Measurements from ENCODE around the gene RUVBL2. TPM values are rescaled to one million over a fixed set of nuclear protein-coding genes. Genes with fewer than 3 reads are reported as not detected.
"Not testable (repeated sequence)": the region's sequence is repeated elsewhere in the genome, so short reads cannot be mapped to it uniquely, and the experiment has no call there.

The RUVBL2 gene
- total and polyA plus RNA-seq, 4 donors: 29.6 to 80.1 (median 49.6) TPM

- peak overlapping the region; percentile 59 to 61 (median 59) for H3K4me3 ChIP-seq (ENCODE audit: low read depth in 1 of 3, low read length in 3 of 3)
- no peak overlapping the region for H3K9ac ChIP-seq (ENCODE audit: low read depth in 1 of 2, low read length in 2 of 2)
- peak; percentile 65 for DNase-seq (ENCODE audit: low spot score)
- H3K9me3 ChIP-seq (ENCODE audit: control insufficient read depth in 4 of 4, low read length in 3 of 4): no peaks in the 10 kb centered on the region
- no peak for TF ChIP-seq GABPA (IDR thresholded peaks at IDR 0.05 in 1 of 2, conservative IDR thresholded peaks at IDR 0.05 in 1 of 2)
- TF ChIP-seq REST (IDR thresholded peaks at IDR 0.05): no peak
- TF ChIP-seq, protein P1, sequence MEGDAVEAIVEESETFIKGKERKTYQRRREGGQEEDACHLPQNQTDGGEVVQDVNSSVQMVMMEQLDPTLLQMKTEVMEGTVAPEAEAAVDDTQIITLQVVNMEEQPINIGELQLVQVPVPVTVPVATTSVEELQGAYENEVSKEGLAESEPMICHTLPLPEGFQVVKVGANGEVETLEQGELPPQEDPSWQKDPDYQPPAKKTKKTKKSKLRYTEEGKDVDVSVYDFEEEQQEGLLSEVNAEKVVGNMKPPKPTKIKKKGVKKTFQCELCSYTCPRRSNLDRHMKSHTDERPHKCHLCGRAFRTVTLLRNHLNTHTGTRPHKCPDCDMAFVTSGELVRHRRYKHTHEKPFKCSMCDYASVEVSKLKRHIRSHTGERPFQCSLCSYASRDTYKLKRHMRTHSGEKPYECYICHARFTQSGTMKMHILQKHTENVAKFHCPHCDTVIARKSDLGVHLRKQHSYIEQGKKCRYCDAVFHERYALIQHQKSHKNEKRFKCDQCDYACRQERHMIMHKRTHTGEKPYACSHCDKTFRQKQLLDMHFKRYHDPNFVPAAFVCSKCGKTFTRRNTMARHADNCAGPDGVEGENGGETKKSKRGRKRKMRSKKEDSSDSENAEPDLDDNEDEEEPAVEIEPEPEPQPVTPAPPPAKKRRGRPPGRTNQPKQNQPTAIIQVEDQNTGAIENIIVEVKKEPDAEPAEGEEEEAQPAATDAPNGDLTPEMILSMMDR (IDR thresholded peaks at IDR 0.05; ENCODE audit: low read depth, low read length, missing input control): no peak
- TF ChIP-seq NR2F2 (IDR thresholded peaks at IDR 0.05): no peak
- no peak for TF ChIP-seq YY1 (IDR thresholded peaks at IDR 0.05)
- TF ChIP-seq EGR1 (IDR thresholded peaks at IDR 0.05; ENCODE audit: low read depth in 2 of 2): no peak
- TF ChIP-seq HNF4G (IDR thresholded peaks at IDR 0.05): no peak
- no peaks in the 10 kb centered on the region for H3K27me3 ChIP-seq (ENCODE audit: control insufficient read depth in 4 of 4, insufficient read depth in 4 of 4, low read length in 3 of 4)
- peaks cover 0 to 22% (median 12%) of the 10 kb centered on the region in 4 donors for H3K4me1 ChIP-seq (ENCODE audit: control insufficient read depth in 4 of 4, insufficient read depth in 4 of 4, low read length in 3 of 4)
- no peaks in the 10 kb centered on the region for H3K36me3 ChIP-seq (ENCODE audit: control insufficient read depth in 4 of 4, insufficient read depth in 3 of 4, low read depth in 1 of 4, low read length in 3 of 4)
- no peak overlapping the region for H3K27ac ChIP-seq (ENCODE audit: low read depth in 1 of 2, low read length in 2 of 2)
- 2% methylated on average over 63 of the region's 63 CpGs for WGBS
Observed at GRCh38 chr19:49056101-49056901, 62.6 kb downstream of the RUVBL2 start.

GRCh38 chr19:49056902-49057596 is 63.4 kb downstream of the RUVBL2 start:
- Histone ChIP-seq H3K4me1 (ENCODE audit: control insufficient read depth in 4 of 4, insufficient read depth in 4 of 4, low read length in 3 of 4) (peaks cover 0 to 22% (median 12%) of the 10 kb centered on the region in 4 donors), H3K4me3 (ENCODE audit: low read depth in 1 of 3, low read length in 3 of 3) (peak overlapping the region in 2 of 3 donors; percentile 3 to 61)
- not testable (repeated sequence) for H3K27ac ChIP-seq (ENCODE audit: low read depth in 1 of 2, low read length in 2 of 2); DNase-seq (ENCODE audit: low spot score); H3K27me3 ChIP-seq (ENCODE audit: control insufficient read depth in 4 of 4, insufficient read depth in 4 of 4, low read length in 3 of 4); H3K36me3 ChIP-seq (ENCODE audit: control insufficient read depth in 4 of 4, insufficient read depth in 3 of 4, low read depth in 1 of 4, low read length in 3 of 4); H3K9me3 ChIP-seq (ENCODE audit: control insufficient read depth in 4 of 4, low read length in 3 of 4); H3K9ac ChIP-seq (ENCODE audit: low read depth in 1 of 2, low read length in 2 of 2)
- 7% methylated on average over 34 of the region's 34 CpGs for WGBS

DNA sequence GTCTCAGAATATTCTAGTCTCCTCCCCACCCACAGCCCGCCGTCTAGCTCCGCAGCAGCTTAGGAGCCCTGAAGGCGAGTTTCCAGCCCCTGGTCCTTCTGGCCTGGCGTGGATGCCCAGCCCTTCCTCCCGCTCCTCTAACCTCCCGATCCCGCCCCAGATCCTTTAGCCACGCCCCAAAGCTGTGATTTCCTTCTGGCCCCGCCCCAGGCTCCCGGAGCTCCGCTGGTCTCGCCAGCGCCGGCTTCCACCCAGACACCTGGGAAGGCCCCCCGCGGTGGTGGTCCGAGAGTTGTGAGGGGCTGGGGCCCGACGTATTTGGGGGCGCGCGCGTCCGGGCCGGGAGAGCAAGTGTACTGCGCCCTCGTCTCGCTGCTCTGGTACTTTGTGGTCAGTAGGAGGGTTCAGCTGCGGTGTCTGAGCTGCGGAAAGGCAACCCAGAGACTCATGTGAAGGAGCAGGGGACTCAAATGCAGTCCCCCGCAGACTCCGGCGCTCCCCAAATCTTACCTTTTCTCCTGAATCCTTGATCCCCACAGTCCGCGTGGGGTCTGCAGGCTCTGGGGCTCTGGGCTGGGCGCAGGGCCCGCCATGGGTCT is 64.0 kb downstream of the RUVBL2 start, which contains the start of gene CGB7:
Gene CGB7 (minus strand): TSS at position 114 of the 599 bp plus-strand sequence. CDS start 2,374 bp downstream, outside the sequence.
- no peak within 1 kb of the TSS for H3K27ac ChIP-seq (ENCODE audit: low read depth in 1 of 2, low read length in 2 of 2)
- no peaks in the 10 kb centered on the region for H3K27me3 ChIP-seq (ENCODE audit: control insufficient read depth in 4 of 4, insufficient read depth in 4 of 4, low read length in 3 of 4)
- no peaks in the 10 kb centered on the region for H3K36me3 ChIP-seq (ENCODE audit: control insufficient read depth in 4 of 4, insufficient read depth in 3 of 4, low read depth in 1 of 4, low read length in 3 of 4)
- peak; percentile 45 for DNase-seq (ENCODE audit: low spot score)
- H3K4me1 ChIP-seq (ENCODE audit: control insufficient read depth in 4 of 4, insufficient read depth in 4 of 4, low read length in 3 of 4): peaks cover 0 to 22% (median 12%) of the 10 kb centered on the region in 4 donors
- TF ChIP-seq GABPA (IDR thresholded peaks at IDR 0.05 in 1 of 2, conservative IDR thresholded peaks at IDR 0.05 in 1 of 2) (no peak), NR2F2 (IDR thresholded peaks at IDR 0.05) (no peak), FOXA1 (IDR thresholded peaks at IDR 0.05) (no peak), HNF4A (conservative IDR thresholded peaks at IDR 0.05) (no peak), EGR1 (IDR thresholded peaks at IDR 0.05; ENCODE audit: low read depth in 2 of 2) (no peak), HNF4G (IDR thresholded peaks at IDR 0.05) (no peak), RAD21 (IDR thresholded peaks at IDR 0.05) (no peak), MAX (IDR thresholded peaks at IDR 0.05) (no peak), TAF1 (conservative IDR thresholded peaks at IDR 0.05) (no peak), YY1 (IDR thresholded peaks at IDR 0.05) (no peak), SP1 (IDR thresholded peaks at IDR 0.05) (no peak)
- TF ChIP-seq, protein P1 (IDR thresholded peaks at IDR 0.05; ENCODE audit: low read depth, low read length, missing input control): no peak
- H3K9me3 ChIP-seq (ENCODE audit: control insufficient read depth in 4 of 4, low read length in 3 of 4): no peaks in the 10 kb centered on the region
- WGBS: 5% methylated on average over 38 of the region's 38 CpGs
- no peak within 1 kb of the TSS for H3K9ac ChIP-seq (ENCODE audit: low read depth in 1 of 2, low read length in 2 of 2)
- H3K4me3 ChIP-seq (ENCODE audit: low read depth in 1 of 3, low read length in 3 of 3): peak within 1 kb of the TSS in 2 of 3 donors; percentile 3 to 61
